ENCODE measurements around the gene NDUFA13. TPM values are rescaled to one million over a fixed set of nuclear protein-coding genes. Genes with fewer than 3 reads are reported as not detected.

The NDUFA13 gene
- total RNA-seq, 1 experiment from 2014 or later, result 489 TPM

DNA sequence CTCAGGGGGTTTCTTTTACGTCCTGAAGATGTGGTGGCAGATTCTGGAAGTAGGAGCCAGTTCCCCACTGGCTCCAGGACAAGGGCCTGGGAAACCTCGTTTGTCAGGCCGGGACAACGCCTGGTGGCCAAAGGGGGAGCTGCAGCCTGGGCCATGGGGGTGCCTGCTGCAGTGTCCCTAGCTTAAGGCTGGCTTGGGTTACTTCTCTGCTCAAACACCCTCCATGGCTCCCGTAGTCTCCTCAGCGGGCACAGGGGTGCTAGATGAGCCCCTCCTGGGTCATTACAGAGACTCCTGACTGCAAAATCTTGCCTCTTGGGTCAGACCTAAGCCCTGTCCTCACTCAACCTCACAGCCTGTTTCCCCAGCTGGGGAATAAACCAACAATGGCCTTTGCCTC lies 36.8 kb downstream of the NDUFA13 start:
- Histone ChIP-seq H4K20me1 (ENCODE audit: control insufficient read depth, insufficient read depth, insufficient read length) (no peaks in the 10 kb centered on the region), H3K56ac (ENCODE audit: insufficient read length, low read depth, low read length) (no peak overlapping the region), H2BK15ac (ENCODE audit: low read depth, low read length) (no peak overlapping the region), H3K79me2 (ENCODE audit: insufficient read depth, low read length) (no peaks in the 10 kb centered on the region), H3K4me1 (ENCODE audit: insufficient read depth, low read length) (no peaks in the 10 kb centered on the region), H2BK20ac (ENCODE audit: low read depth, low read length, poor library complexity, severe bottlenecking) (no peak overlapping the region), H4K91ac (ENCODE audit: insufficient read length, low read depth, low read length) (no peak overlapping the region), H3K14ac (ENCODE audit: insufficient read depth, low read length) (no peak overlapping the region), H3K4me2 (ENCODE audit: insufficient read depth, insufficient read length, low read length) (no peak overlapping the region), H2BK5ac (ENCODE audit: insufficient read length, low read length) (no peak overlapping the region), H4K5ac (ENCODE audit: insufficient read length, low read depth, low read length) (no peak overlapping the region), H3K9me3 (ENCODE audit: control insufficient read depth, low read depth, low read length) (no peaks in the 10 kb centered on the region), H3K27me3 (ENCODE audit: insufficient read depth, low read length) (no peaks in the 10 kb centered on the region), H3T11ph (ENCODE audit: low read length) (no peak overlapping the region), H2BK120ac (ENCODE audit: low read depth, low read length, poor library complexity, severe bottlenecking) (no peak overlapping the region), H2AK5ac (ENCODE audit: insufficient read length, low read length) (no peak overlapping the region), H3K4ac (ENCODE audit: low read depth, low read length) (no peak overlapping the region), H3K18ac (ENCODE audit: insufficient read length, low read depth, low read length) (no peak overlapping the region), H3K27ac (ENCODE audit: insufficient read length, low read depth, low read length) (no peak overlapping the region), H3K23ac (ENCODE audit: insufficient read length, low read depth, low read length) (no peak overlapping the region), H3K9ac (ENCODE audit: extremely low read depth, insufficient read length, low read length) (no peak overlapping the region), H3K23me2 (ENCODE audit: insufficient read length, low read depth, low read length, poor library complexity, severe bottlenecking) (no peaks in the 10 kb centered on the region), H3K79me1 (ENCODE audit: insufficient read depth, low read depth, low read length, poor library complexity, severe bottlenecking) (no peaks in the 10 kb centered on the region), H4K8ac (replicated peaks; ENCODE audit: insufficient read length, low read depth, low read length) (no peak overlapping the region), H2BK12ac (ENCODE audit: insufficient read length, low read depth, low read length) (no peak overlapping the region), H2AFZ (ENCODE audit: low read length) (no peak overlapping the region)
- Mint-ChIP-seq H3K27me3 (ENCODE audit: low read depth) (peaks cover 7% of the 10 kb centered on the region), H3K4me3 (no peak overlapping the region), H3K9me3 (no peaks in the 10 kb centered on the region; a peak in 1 of 5 replicates), H3K4me1 (peaks cover 0 to 8% of the 10 kb centered on the region in 2 experiments; a peak in 2 of 4 replicates), H3K27ac (no peak overlapping the region), H3K36me3 (ENCODE audit: insufficient read depth in 1 of 3, low read depth in 3 of 3) (no peaks in the 10 kb centered on the region; a peak in 1 of 7 replicates)
- peak; percentile 84 for DNase-seq
- TF ChIP-seq, protein P1, sequence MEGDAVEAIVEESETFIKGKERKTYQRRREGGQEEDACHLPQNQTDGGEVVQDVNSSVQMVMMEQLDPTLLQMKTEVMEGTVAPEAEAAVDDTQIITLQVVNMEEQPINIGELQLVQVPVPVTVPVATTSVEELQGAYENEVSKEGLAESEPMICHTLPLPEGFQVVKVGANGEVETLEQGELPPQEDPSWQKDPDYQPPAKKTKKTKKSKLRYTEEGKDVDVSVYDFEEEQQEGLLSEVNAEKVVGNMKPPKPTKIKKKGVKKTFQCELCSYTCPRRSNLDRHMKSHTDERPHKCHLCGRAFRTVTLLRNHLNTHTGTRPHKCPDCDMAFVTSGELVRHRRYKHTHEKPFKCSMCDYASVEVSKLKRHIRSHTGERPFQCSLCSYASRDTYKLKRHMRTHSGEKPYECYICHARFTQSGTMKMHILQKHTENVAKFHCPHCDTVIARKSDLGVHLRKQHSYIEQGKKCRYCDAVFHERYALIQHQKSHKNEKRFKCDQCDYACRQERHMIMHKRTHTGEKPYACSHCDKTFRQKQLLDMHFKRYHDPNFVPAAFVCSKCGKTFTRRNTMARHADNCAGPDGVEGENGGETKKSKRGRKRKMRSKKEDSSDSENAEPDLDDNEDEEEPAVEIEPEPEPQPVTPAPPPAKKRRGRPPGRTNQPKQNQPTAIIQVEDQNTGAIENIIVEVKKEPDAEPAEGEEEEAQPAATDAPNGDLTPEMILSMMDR (conservative IDR thresholded peaks at IDR 0.05), result peak; percentile 74
- WGBS (ENCODE audit: extremely low coverage, insufficient read length, low lambda C conversion rate), result no CpG with 5 or more reads among the region's 6 CpGs

Data from H9 (cell line).